ENCODE data around the gene WBP2. TPM values are rescaled to one million over a fixed set of nuclear protein-coding genes. Genes with fewer than 3 reads are reported as not detected.
A peak's percentile ranks its signal among the peaks of the same experiment; 100 is the strongest.
"Not testable (repeated sequence)": the region's sequence is repeated elsewhere in the genome, so short reads cannot be mapped to it uniquely, and the experiment has no call there.

WBP2 gene
- total RNA-seq, 6 experiments from 2014 or later = 51.4 to 65.5 (median 59.3) TPM

GRCh38 chr17:75872434-75873351 is 17.6 kb upstream of the WBP2 start:
- H3K27ac Mint-ChIP-seq = peak overlapping the region; percentile 93
- H3K27me3 Mint-ChIP-seq (ENCODE audit: insufficient read depth) = no peaks in the 10 kb centered on the region; the same call in 1 of the 2 replicates
- no peak overlapping the region for H3K4me3 Mint-ChIP-seq
- H3K9me3 Mint-ChIP-seq = no peaks in the 10 kb centered on the region
- DNase-seq = peak; percentile 73
- peaks cover 35% of the 10 kb centered on the region for H3K4me1 Mint-ChIP-seq (ENCODE audit: low read depth)
- TF ChIP-seq, protein P1, sequence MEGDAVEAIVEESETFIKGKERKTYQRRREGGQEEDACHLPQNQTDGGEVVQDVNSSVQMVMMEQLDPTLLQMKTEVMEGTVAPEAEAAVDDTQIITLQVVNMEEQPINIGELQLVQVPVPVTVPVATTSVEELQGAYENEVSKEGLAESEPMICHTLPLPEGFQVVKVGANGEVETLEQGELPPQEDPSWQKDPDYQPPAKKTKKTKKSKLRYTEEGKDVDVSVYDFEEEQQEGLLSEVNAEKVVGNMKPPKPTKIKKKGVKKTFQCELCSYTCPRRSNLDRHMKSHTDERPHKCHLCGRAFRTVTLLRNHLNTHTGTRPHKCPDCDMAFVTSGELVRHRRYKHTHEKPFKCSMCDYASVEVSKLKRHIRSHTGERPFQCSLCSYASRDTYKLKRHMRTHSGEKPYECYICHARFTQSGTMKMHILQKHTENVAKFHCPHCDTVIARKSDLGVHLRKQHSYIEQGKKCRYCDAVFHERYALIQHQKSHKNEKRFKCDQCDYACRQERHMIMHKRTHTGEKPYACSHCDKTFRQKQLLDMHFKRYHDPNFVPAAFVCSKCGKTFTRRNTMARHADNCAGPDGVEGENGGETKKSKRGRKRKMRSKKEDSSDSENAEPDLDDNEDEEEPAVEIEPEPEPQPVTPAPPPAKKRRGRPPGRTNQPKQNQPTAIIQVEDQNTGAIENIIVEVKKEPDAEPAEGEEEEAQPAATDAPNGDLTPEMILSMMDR (IDR thresholded peaks at IDR 0.05) = no peak
- H3K36me3 Mint-ChIP-seq (ENCODE audit: low read depth) = no peaks in the 10 kb centered on the region

GRCh38 chr17:75870228-75870627 is 15.1 kb upstream of the WBP2 start:
- H3K4me1 Mint-ChIP-seq (ENCODE audit: low read depth) = peaks cover 21% of the 10 kb centered on the region
- H3K27me3 Mint-ChIP-seq (ENCODE audit: insufficient read depth); H3K9me3 Mint-ChIP-seq; H3K36me3 Mint-ChIP-seq (ENCODE audit: low read depth); DNase-seq; H3K4me3 Mint-ChIP-seq: not testable (repeated sequence)
- H3K27ac Mint-ChIP-seq = peak overlapping the region; percentile 88; the same call in 1 of the 2 replicates

GRCh38 chr17:75869282-75870141 is 14.4 kb upstream of the WBP2 start:
- Mint-ChIP-seq H3K27ac (peak overlapping the region; percentile 88), H3K9me3 (no peaks in the 10 kb centered on the region), H3K4me1 (ENCODE audit: low read depth) (peaks cover 27% of the 10 kb centered on the region), H3K4me3 (peak overlapping the region; percentile 59; the same call in 1 of the 2 replicates), H3K27me3 (ENCODE audit: insufficient read depth) (no peaks in the 10 kb centered on the region; the same call in none of the 2 replicates), H3K36me3 (ENCODE audit: low read depth) (no peaks in the 10 kb centered on the region)
- peak; percentile 45 for DNase-seq
- TF ChIP-seq, protein P1 (IDR thresholded peaks at IDR 0.05) = no peak

GRCh38 chr17:75868730-75869281 is 13.7 kb upstream of the WBP2 start:
- H3K4me3 Mint-ChIP-seq = peak overlapping the region; percentile 59; the same call in 1 of the 2 replicates
- H3K9me3 Mint-ChIP-seq; DNase-seq; H3K27me3 Mint-ChIP-seq (ENCODE audit: insufficient read depth); H3K36me3 Mint-ChIP-seq (ENCODE audit: low read depth): not testable (repeated sequence)
- peak overlapping the region; percentile 88 for H3K27ac Mint-ChIP-seq
- peaks cover 33% of the 10 kb centered on the region for H3K4me1 Mint-ChIP-seq (ENCODE audit: low read depth)

- H3K9me3 Mint-ChIP-seq; H3K4me3 Mint-ChIP-seq; DNase-seq; H3K27me3 Mint-ChIP-seq (ENCODE audit: insufficient read depth); H3K27ac Mint-ChIP-seq; H3K36me3 Mint-ChIP-seq (ENCODE audit: low read depth): not testable (repeated sequence)
- H3K4me1 Mint-ChIP-seq (ENCODE audit: low read depth) = peaks cover 27% of the 10 kb centered on the region
Measured at GRCh38 chr17:75865404-75866188, 10.5 kb upstream of the WBP2 start.

DNA sequence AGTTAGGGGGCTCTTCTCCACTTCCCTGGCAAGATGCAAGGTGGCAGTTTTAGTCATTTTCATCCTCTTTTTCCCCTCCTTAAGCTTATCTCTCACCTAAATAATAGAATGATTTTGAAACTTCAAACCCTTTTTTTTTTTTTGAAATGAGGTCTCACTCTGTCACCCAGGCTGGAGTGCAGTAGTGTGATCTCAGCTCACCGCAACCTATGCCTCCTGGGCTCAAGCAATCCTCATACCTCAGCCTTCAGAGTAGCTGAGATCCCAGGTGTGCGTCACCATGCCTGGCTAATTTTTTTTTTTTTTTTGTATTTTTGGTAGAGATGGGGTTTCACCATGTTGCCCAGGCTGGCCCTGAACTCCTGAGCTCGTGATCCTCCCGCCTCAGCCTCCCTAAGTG is 9.8 kb upstream of the WBP2 start:
- peaks cover 27% of the 10 kb centered on the region for H3K4me1 Mint-ChIP-seq (ENCODE audit: low read depth)
- H3K27me3 Mint-ChIP-seq (ENCODE audit: insufficient read depth); H3K36me3 Mint-ChIP-seq (ENCODE audit: low read depth); H3K9me3 Mint-ChIP-seq; H3K27ac Mint-ChIP-seq; H3K4me3 Mint-ChIP-seq; DNase-seq: not testable (repeated sequence)

- Mint-ChIP-seq H3K36me3 (ENCODE audit: low read depth) (no peaks in the 10 kb centered on the region), H3K27me3 (ENCODE audit: insufficient read depth) (no peaks in the 10 kb centered on the region; the same call in none of the 2 replicates), H3K27ac (peak overlapping the region; percentile 52), H3K4me3 (no peak overlapping the region), H3K4me1 (ENCODE audit: low read depth) (peaks cover 23% of the 10 kb centered on the region), H3K9me3 (no peaks in the 10 kb centered on the region)
- DNase-seq = peak; percentile 55
- TF ChIP-seq, protein P1 (IDR thresholded peaks at IDR 0.05) = no peak
Measured at GRCh38 chr17:75864448-75864871, 9.3 kb upstream of the WBP2 start.
